GM23338 (cell line): ENCODE results near the gene GRAMD1C. TPM values are rescaled to one million over a fixed set of nuclear protein-coding genes. Genes with fewer than 3 reads are reported as not detected.

ENCODE experiments used
- ATAC-seq: fragments of 200-7000 bp; cut with Tn5 transposase; 3 replicates; pipeline ENCODE4 v1.9.1; 2020
- DNase-seq: peaks from one replicate; pipeline ENCODE4 v3.0.0-alpha.2; 2015; ENCODE audit warnings: low spot score
- H2AFZ ChIP-seq: fragments of 200-600 bp; sonication (generic); 2 replicates; pipeline ENCODE4 v1.8.0; 2016; ENCODE audit warnings: antibody characterized with exemption, mild to moderate bottlenecking, moderate library complexity
- H3F3A ChIP-seq: fragments of 200-600 bp; sonication (generic); replicated peaks from 2 replicates; pipeline ENCODE4 v1.8.0; 2017; ENCODE audit warnings: antibody characterized with exemption, mixed run types, low read depth
- H3K27ac ChIP-seq: fragments of 200-600 bp; sonication (generic); 2 replicates; pipeline ENCODE4 v1.6.1; 2016; ENCODE audit warnings: low read depth
- H3K27me3 ChIP-seq: fragments of 200-600 bp; sonication (generic); 2 replicates; pipeline ENCODE4 v1.8.0; 2016; ENCODE audit warnings: mild to moderate bottlenecking, mixed run types, moderate library complexity; ENCODE audit not compliant: insufficient read depth
- H3K36me3 ChIP-seq: fragments of 200-600 bp; sonication (generic); 2 replicates; pipeline ENCODE4 v1.8.0; 2016; ENCODE audit warnings: mild to moderate bottlenecking; ENCODE audit not compliant: insufficient read depth
- H3K4me1 ChIP-seq: fragments of 200-600 bp; sonication (generic); 2 replicates; pipeline ENCODE4 v1.8.0; 2016; ENCODE audit warnings: mild to moderate bottlenecking, moderate library complexity; ENCODE audit not compliant: insufficient read depth
- H3K4me2 ChIP-seq: fragments of 200-600 bp; sonication (generic); 2 replicates; pipeline ENCODE4 v1.7.1; 2017; ENCODE audit warnings: mixed run types
- H3K4me3 ChIP-seq: fragments of 200-600 bp; sonication (generic); 2 replicates; pipeline ENCODE4 v1.6.1; 2016; ENCODE audit warnings: mixed run types
- H3K79me2 ChIP-seq: fragments of 200-600 bp; sonication (generic); replicated peaks from 2 replicates; pipeline ENCODE4 v1.8.0; 2017; ENCODE audit warnings: mild to moderate bottlenecking; ENCODE audit not compliant: insufficient read depth
- H3K9me2 ChIP-seq: fragments of 200-600 bp; sonication (generic); 2 replicates; pipeline ENCODE4 v1.8.0; 2017; ENCODE audit not compliant: insufficient read depth
- H4K20me1 ChIP-seq: fragments of 200-600 bp; sonication (generic); replicated peaks from 2 replicates; pipeline ENCODE4 v1.8.0; 2017; ENCODE audit warnings: mild to moderate bottlenecking; ENCODE audit not compliant: insufficient read depth
- H3K27ac Mint-ChIP-seq: 2 replicates; pipeline ENCODE4 v1.8.0; 2020; ENCODE audit warnings: inconsistent platforms, mild to moderate bottlenecking, moderate library complexity, mixed read lengths
- H3K27me3 Mint-ChIP-seq: 3 replicates; pipeline ENCODE4 v1.8.0; 2022; ENCODE audit warnings: low read depth, mild to moderate bottlenecking, moderate library complexity, mixed read lengths, inconsistent platforms; ENCODE audit not compliant: insufficient read depth, poor library complexity
- H3K36me3 Mint-ChIP-seq: 3 replicates; pipeline ENCODE4 v1.8.0; 2021; ENCODE audit warnings: low read depth, mild to moderate bottlenecking, inconsistent platforms, moderate library complexity, mixed read lengths
- H3K4me1 Mint-ChIP-seq: 3 replicates; pipeline ENCODE4 v1.8.0; 2020; ENCODE audit warnings: mild to moderate bottlenecking, inconsistent platforms, mixed read lengths
- H3K4me3 Mint-ChIP-seq: 3 replicates; pipeline ENCODE4 v1.8.0; 2021; ENCODE audit warnings: moderate library complexity, mild to moderate bottlenecking, inconsistent platforms, mixed read lengths
- H3K9me3 Mint-ChIP-seq: 3 replicates; pipeline ENCODE4 v1.8.0; 2020; ENCODE audit warnings: moderate library complexity, mild to moderate bottlenecking, inconsistent platforms, mixed read lengths
- CREB1 ChIP-seq: fragments of 250-450 bp; sonication (Bioruptor Pico); IDR thresholded peaks from 2 replicates; pipeline ENCODE4 v1.5.0; 2020; ENCODE audit warnings: low read depth, mild to moderate bottlenecking, moderate library complexity
- EZH2phosphoT487 ChIP-seq: fragments of 200-600 bp; sonication (generic); IDR thresholded peaks from one replicate; pipeline ENCODE4 v1.8.1; 2018; ENCODE audit warnings: antibody characterized with exemption; ENCODE audit not compliant: unreplicated experiment
- NANOG ChIP-seq: IDR thresholded peaks from 2 replicates; pipeline ENCODE4 v1.6.1; 2016; ENCODE audit warnings: antibody characterized with exemption, borderline replicate concordance
- POLR2AphosphoS5 ChIP-seq: IDR thresholded peaks from 2 replicates; pipeline ENCODE4 v1.6.1; 2016; ENCODE audit warnings: antibody characterized with exemption, low read depth
- STAT1 ChIP-seq: IDR thresholded peaks from one replicate; pipeline ENCODE4 v1.6.1; 2016; ENCODE audit warnings: antibody characterized with exemption; ENCODE audit not compliant: unreplicated experiment
- ZNF114 ChIP-seq: fragments of 250-450 bp; sonication (Bioruptor Pico); IDR thresholded peaks from 2 replicates; pipeline ENCODE4 v1.5.0; 2020; ENCODE audit warnings: mild to moderate bottlenecking, moderate library complexity
- ZNF462 ChIP-seq: fragments of 250-450 bp; sonication (Bioruptor Pico); IDR thresholded peaks from 2 replicates; pipeline ENCODE4 v1.5.0; 2020; ENCODE audit warnings: mild to moderate bottlenecking, moderate library complexity
- polyA plus RNA-seq: library from polyadenylated mRNA; unstranded; fragments of >200 nt; fragmentation: Nextera tagmentation; extraction: Ambion mirVana; gene quantifications from 2 replicates; pipeline ENCODE4 v1.2.1, GENCODE V29; 2016
- total RNA-seq: library from RNA; depleted of rRNA; stranded (reverse); fragments of >200 nt; shearing (Covaris generic); gene quantifications from 2 replicates; pipeline ENCODE4 v1.2.3, GENCODE V29; 2014
- TF ChIP-seq, protein P1 (sequence below): IDR thresholded peaks from one replicate; pipeline ENCODE4 v1.6.1; 2018; ENCODE audit warnings: antibody characterized with exemption; ENCODE audit not compliant: unreplicated experiment
- TF ChIP-seq, protein P2 (sequence below): IDR thresholded peaks from 2 replicates; pipeline ENCODE4 v1.6.1; 2016; ENCODE audit warnings: antibody characterized with exemption

GRAMD1C gene
- total and polyA plus RNA-seq, 2 experiments from 2014 or later: 3.3 to 3.6 TPM

GRCh38 chr3:113847247-113847646 is 8.7 kb downstream of the GRAMD1C start (continued):
- TF ChIP-seq, protein P1, sequence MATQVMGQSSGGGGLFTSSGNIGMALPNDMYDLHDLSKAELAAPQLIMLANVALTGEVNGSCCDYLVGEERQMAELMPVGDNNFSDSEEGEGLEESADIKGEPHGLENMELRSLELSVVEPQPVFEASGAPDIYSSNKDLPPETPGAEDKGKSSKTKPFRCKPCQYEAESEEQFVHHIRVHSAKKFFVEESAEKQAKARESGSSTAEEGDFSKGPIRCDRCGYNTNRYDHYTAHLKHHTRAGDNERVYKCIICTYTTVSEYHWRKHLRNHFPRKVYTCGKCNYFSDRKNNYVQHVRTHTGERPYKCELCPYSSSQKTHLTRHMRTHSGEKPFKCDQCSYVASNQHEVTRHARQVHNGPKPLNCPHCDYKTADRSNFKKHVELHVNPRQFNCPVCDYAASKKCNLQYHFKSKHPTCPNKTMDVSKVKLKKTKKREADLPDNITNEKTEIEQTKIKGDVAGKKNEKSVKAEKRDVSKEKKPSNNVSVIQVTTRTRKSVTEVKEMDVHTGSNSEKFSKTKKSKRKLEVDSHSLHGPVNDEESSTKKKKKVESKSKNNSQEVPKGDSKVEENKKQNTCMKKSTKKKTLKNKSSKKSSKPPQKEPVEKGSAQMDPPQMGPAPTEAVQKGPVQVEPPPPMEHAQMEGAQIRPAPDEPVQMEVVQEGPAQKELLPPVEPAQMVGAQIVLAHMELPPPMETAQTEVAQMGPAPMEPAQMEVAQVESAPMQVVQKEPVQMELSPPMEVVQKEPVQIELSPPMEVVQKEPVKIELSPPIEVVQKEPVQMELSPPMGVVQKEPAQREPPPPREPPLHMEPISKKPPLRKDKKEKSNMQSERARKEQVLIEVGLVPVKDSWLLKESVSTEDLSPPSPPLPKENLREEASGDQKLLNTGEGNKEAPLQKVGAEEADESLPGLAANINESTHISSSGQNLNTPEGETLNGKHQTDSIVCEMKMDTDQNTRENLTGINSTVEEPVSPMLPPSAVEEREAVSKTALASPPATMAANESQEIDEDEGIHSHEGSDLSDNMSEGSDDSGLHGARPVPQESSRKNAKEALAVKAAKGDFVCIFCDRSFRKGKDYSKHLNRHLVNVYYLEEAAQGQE: no peak
- TF ChIP-seq CREB1 (CRISPR knock-in tag): no peak
- no peak for TF ChIP-seq POLR2AphosphoS5
- no peak for TF ChIP-seq ZNF114 (CRISPR knock-in tag)
- no peak for TF ChIP-seq EZH2phosphoT487

GRCh38 chr3:113847664-113848461 is 9.3 kb downstream of the GRAMD1C start:
- Histone ChIP-seq H3K79me2 (no peaks in the 10 kb centered on the region), H3K9me2 (no peaks in the 10 kb centered on the region), H3K27ac (no peak overlapping the region), H3K4me3 (no peak overlapping the region), H3K27me3 (no peaks in the 10 kb centered on the region), H3K4me1 (no peaks in the 10 kb centered on the region), H2AFZ (no peak overlapping the region), H4K20me1 (no peaks in the 10 kb centered on the region), H3K36me3 (no peaks in the 10 kb centered on the region), H3K4me2 (no peak overlapping the region), H3F3A (no peaks in the 10 kb centered on the region)
- DNase-seq (no peak), ATAC-seq (no peak)
- H3K36me3 Mint-ChIP-seq: peaks cover 3% of the 10 kb centered on the region; the same call in 2 of the 3 replicates
- no peaks in the 10 kb centered on the region for H3K4me1 Mint-ChIP-seq
- no peaks in the 10 kb centered on the region for H3K27me3 Mint-ChIP-seq
- H3K4me3 Mint-ChIP-seq: no peak overlapping the region
- H3K27ac Mint-ChIP-seq: no peak overlapping the region; the same call in 1 of the 2 replicates
- H3K9me3 Mint-ChIP-seq: peaks cover 4% of the 10 kb centered on the region; the same call in 2 of the 3 replicates
- no peak for TF ChIP-seq STAT1
- TF ChIP-seq, protein P2, sequence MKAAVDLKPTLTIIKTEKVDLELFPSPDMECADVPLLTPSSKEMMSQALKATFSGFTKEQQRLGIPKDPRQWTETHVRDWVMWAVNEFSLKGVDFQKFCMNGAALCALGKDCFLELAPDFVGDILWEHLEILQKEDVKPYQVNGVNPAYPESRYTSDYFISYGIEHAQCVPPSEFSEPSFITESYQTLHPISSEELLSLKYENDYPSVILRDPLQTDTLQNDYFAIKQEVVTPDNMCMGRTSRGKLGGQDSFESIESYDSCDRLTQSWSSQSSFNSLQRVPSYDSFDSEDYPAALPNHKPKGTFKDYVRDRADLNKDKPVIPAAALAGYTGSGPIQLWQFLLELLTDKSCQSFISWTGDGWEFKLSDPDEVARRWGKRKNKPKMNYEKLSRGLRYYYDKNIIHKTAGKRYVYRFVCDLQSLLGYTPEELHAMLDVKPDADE: no peak
- TF ChIP-seq NANOG: no peak
- TF ChIP-seq ZNF114 (CRISPR knock-in tag): no peak
- TF ChIP-seq, protein P1: no peak
- TF ChIP-seq ZNF462: no peak
- no peak for TF ChIP-seq EZH2phosphoT487
